ENCODE results near the gene MED12L.

The MED12L gene

DNA sequence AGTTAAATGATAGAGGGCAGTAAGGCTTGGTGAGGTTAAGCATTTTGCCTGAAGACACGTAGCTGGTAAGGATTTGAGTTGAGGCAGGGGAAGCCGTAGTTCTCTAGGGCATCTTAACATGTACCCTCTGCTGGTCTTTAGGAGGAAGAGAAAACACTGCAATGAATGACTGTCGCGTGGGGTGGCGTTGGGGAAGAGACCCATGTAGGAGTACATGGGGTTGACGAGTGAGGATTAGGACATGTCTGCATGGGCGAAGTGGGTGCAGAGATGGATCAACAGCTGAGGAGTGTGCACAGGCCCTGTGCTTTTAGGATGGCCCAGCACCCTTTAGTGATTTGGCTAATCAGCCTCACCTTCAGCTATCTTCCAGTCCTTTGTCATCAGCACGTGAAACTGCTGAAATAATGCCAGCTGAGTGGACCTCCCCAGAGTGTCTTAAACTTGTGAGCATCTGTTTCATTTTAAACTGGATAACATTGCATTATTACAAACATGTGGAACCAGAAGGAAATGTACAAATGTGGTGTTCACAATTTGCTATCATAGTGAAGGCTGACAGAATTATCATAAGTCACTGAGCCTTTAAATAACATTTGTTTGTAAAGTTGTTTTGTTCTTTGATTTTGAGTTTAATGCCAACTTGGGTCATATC is 177.5 kb downstream of the MED12L start:
- ChIA-PET POLR2A (no interaction called here), CTCF (no interaction called here)
- TF ChIP-seq, protein P1, sequence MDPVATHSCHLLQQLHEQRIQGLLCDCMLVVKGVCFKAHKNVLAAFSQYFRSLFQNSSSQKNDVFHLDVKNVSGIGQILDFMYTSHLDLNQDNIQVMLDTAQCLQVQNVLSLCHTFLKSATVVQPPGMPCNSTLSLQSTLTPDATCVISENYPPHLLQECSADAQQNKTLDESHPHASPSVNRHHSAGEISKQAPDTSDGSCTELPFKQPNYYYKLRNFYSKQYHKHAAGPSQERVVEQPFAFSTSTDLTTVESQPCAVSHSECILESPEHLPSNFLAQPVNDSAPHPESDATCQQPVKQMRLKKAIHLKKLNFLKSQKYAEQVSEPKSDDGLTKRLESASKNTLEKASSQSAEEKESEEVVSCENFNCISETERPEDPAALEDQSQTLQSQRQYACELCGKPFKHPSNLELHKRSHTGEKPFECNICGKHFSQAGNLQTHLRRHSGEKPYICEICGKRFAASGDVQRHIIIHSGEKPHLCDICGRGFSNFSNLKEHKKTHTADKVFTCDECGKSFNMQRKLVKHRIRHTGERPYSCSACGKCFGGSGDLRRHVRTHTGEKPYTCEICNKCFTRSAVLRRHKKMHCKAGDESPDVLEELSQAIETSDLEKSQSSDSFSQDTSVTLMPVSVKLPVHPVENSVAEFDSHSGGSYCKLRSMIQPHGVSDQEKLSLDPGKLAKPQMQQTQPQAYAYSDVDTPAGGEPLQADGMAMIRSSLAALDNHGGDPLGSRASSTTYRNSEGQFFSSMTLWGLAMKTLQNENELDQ (tag by site-specific recombination; IDR thresholded peaks at IDR 0.05; ENCODE audit: low read depth): no peak
- no peak for TF ChIP-seq ZNF561 (tag by site-specific recombination; IDR thresholded peaks at IDR 0.05; ENCODE audit: borderline replicate concordance)
- TF ChIP-seq, protein P2, sequence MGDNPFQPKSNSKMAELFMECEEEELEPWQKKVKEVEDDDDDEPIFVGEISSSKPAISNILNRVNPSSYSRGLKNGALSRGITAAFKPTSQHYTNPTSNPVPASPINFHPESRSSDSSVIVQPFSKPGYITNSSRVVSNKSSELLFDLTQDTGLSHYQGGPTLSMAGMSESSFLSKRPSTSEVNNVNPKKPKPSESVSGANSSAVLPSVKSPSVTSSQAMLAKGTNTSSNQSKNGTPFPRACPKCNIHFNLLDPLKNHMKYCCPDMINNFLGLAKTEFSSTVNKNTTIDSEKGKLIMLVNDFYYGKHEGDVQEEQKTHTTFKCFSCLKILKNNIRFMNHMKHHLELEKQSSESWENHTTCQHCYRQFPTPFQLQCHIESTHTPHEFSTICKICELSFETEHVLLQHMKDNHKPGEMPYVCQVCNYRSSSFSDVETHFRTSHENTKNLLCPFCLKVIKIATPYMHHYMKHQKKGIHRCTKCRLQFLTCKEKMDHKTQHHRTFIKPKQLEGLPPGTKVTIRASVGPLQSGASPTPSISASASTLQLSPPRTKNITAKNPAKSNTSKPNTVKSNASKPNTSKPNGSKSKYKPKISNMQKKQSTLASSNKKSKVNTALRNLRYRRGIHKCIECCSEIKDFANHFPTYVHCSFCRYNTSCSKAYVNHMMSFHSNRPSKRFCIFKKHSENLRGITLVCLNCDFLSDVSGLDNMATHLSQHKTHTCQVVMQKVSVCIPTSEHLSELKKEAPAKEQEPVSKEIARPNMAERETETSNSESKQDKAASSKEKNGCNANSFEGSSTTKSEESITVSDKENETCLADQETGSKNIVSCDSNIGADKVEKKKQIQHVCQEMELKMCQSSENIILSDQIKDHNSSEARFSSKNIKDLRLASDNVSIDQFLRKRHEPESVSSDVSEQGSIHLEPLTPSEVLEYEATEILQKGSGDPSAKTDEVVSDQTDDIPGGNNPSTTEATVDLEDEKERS (tag by site-specific recombination; IDR thresholded peaks at IDR 0.05): no peak
- no peak for TF ChIP-seq ZNF555 (tag by site-specific recombination; conservative IDR thresholded peaks at IDR 0.05)
- no peak for TF ChIP-seq ZEB2 (tag by site-specific recombination; IDR thresholded peaks at IDR 0.05)
- TF ChIP-seq, protein P3, sequence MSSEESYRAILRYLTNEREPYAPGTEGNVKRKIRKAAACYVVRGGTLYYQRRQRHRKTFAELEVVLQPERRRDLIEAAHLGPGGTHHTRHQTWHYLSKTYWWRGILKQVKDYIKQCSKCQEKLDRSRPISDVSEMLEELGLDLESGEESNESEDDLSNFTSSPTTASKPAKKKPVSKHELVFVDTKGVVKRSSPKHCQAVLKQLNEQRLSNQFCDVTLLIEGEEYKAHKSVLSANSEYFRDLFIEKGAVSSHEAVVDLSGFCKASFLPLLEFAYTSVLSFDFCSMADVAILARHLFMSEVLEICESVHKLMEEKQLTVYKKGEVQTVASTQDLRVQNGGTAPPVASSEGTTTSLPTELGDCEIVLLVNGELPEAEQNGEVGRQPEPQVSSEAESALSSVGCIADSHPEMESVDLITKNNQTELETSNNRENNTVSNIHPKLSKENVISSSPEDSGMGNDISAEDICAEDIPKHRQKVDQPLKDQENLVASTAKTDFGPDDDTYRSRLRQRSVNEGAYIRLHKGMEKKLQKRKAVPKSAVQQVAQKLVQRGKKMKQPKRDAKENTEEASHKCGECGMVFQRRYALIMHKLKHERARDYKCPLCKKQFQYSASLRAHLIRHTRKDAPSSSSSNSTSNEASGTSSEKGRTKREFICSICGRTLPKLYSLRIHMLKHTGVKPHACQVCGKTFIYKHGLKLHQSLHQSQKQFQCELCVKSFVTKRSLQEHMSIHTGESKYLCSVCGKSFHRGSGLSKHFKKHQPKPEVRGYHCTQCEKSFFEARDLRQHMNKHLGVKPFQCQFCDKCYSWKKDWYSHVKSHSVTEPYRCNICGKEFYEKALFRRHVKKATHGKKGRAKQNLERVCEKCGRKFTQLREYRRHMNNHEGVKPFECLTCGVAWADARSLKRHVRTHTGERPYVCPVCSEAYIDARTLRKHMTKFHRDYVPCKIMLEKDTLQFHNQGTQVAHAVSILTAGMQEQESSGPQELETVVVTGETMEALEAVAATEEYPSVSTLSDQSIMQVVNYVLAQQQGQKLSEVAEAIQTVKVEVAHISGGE (tag by site-specific recombination; conservative IDR thresholded peaks at IDR 0.05; ENCODE audit: low read depth): no peak
- no peak for TF ChIP-seq ZNF214 (tag by site-specific recombination; IDR thresholded peaks at IDR 0.05; ENCODE audit: borderline replicate concordance)
- no peak for TF ChIP-seq KLF7 (tag by site-specific recombination; IDR thresholded peaks at IDR 0.05; ENCODE audit: borderline replicate concordance)
- no peak for TF ChIP-seq ZNF391 (tag by site-specific recombination; IDR thresholded peaks at IDR 0.05; ENCODE audit: borderline replicate concordance, low read depth)
- TF ChIP-seq, protein P4, sequence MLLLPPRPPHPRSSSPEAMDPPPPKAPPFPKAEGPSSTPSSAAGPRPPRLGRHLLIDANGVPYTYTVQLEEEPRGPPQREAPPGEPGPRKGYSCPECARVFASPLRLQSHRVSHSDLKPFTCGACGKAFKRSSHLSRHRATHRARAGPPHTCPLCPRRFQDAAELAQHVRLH (tag by site-specific recombination; IDR thresholded peaks at IDR 0.05): no peak
- no peak for TF ChIP-seq ZNF48 (tag by site-specific recombination; IDR thresholded peaks at IDR 0.05)

DNA sequence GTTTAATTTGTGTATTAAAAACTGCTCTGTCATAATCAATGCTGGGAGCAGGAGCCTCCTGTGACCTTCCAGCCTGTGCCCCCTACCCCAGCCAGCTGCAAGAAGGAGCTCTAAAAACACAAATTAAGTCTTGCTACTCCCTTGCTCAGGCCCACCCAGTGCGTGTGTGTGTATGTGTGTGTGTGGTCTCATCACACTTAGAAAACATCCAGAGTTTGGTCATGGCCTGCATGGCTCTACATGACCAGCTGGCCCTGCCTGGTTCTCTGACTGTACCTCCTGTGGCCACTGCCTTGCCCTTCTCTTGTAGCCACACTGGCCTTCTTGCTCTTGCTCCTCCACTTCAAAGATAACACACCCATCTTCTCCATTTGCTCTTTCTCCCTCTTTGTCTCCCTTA is 179.1 kb downstream of the MED12L start:
- no peaks in the 10 kb centered on the region for H3K36me3 ChIP-seq (ENCODE audit: control insufficient read depth in 2 of 2, insufficient read depth in 1 of 2, low read length in 2 of 2)
- no peaks in the 10 kb centered on the region for H3K4me1 ChIP-seq (ENCODE audit: control insufficient read depth, insufficient read depth, low read length)
- no peak overlapping the region for H3K4me3 ChIP-seq (ENCODE audit: low read depth, low read length)
- CTCF ChIA-PET: no interaction called here
- H3K9me3 ChIP-seq (ENCODE audit: control insufficient read depth, insufficient read depth, low read depth, low read length): no peaks in the 10 kb centered on the region
- POLR2A ChIA-PET: no interaction called here
- H3K27ac ChIP-seq (ENCODE audit: extremely low read depth, low read depth, low read length): no peak overlapping the region
- TF ChIP-seq ZNF133 (tag by site-specific recombination; IDR thresholded peaks at IDR 0.05) (no peak), ZSCAN30 (tag by site-specific recombination; IDR thresholded peaks at IDR 0.05) (no peak), ZNF433 (tag by site-specific recombination; IDR thresholded peaks at IDR 0.05; ENCODE audit: low read depth) (no peak), ZNF768 (tag by site-specific recombination; IDR thresholded peaks at IDR 0.05) (no peak), KLF16 (tag by site-specific recombination; IDR thresholded peaks at IDR 0.05) (no peak)
- TF ChIP-seq, protein P1 (tag by site-specific recombination; IDR thresholded peaks at IDR 0.05; ENCODE audit: low read depth): no peak
- TF ChIP-seq, protein P5, sequence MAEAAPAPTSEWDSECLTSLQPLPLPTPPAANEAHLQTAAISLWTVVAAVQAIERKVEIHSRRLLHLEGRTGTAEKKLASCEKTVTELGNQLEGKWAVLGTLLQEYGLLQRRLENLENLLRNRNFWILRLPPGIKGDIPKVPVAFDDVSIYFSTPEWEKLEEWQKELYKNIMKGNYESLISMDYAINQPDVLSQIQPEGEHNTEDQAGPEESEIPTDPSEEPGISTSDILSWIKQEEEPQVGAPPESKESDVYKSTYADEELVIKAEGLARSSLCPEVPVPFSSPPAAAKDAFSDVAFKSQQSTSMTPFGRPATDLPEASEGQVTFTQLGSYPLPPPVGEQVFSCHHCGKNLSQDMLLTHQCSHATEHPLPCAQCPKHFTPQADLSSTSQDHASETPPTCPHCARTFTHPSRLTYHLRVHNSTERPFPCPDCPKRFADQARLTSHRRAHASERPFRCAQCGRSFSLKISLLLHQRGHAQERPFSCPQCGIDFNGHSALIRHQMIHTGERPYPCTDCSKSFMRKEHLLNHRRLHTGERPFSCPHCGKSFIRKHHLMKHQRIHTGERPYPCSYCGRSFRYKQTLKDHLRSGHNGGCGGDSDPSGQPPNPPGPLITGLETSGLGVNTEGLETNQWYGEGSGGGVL (tag by site-specific recombination; IDR thresholded peaks at IDR 0.05): no peak
- TF ChIP-seq, protein P6, sequence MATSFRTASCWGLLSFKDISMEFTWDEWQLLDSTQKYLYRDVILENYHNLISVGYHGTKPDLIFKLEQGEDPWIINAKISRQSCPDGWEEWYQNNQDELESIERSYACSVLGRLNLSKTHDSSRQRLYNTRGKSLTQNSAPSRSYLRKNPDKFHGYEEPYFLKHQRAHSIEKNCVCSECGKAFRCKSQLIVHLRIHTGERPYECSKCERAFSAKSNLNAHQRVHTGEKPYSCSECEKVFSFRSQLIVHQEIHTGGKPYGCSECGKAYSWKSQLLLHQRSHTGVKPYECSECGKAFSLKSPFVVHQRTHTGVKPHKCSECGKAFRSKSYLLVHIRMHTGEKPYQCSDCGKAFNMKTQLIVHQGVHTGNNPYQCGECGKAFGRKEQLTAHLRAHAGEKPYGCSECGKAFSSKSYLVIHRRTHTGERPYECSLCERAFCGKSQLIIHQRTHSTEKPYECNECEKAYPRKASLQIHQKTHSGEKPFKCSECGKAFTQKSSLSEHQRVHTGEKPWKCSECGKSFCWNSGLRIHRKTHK (tag by site-specific recombination; IDR thresholded peaks at IDR 0.05): no peak

More for the DNA sequence above, 177.5 kb downstream of the MED12L start:
- Histone ChIP-seq H3K4me3 (ENCODE audit: low read depth, low read length) (no peak overlapping the region), H3K9me3 (ENCODE audit: control insufficient read depth, insufficient read depth, low read depth, low read length) (no peaks in the 10 kb centered on the region), H3K4me1 (ENCODE audit: control insufficient read depth, insufficient read depth, low read length) (no peaks in the 10 kb centered on the region), H3K27ac (ENCODE audit: extremely low read depth, low read depth, low read length) (no peak overlapping the region), H3K36me3 (ENCODE audit: control insufficient read depth in 2 of 2, insufficient read depth in 1 of 2, low read length in 2 of 2) (no peaks in the 10 kb centered on the region)

All from HEK293 (cell line).